Measurements from ENCODE around the gene SLC35F1.
"Not testable (repeated sequence)": the region's sequence is repeated elsewhere in the genome, so short reads cannot be mapped to it uniquely, and the experiment has no call there.

SLC35F1 gene

DNA sequence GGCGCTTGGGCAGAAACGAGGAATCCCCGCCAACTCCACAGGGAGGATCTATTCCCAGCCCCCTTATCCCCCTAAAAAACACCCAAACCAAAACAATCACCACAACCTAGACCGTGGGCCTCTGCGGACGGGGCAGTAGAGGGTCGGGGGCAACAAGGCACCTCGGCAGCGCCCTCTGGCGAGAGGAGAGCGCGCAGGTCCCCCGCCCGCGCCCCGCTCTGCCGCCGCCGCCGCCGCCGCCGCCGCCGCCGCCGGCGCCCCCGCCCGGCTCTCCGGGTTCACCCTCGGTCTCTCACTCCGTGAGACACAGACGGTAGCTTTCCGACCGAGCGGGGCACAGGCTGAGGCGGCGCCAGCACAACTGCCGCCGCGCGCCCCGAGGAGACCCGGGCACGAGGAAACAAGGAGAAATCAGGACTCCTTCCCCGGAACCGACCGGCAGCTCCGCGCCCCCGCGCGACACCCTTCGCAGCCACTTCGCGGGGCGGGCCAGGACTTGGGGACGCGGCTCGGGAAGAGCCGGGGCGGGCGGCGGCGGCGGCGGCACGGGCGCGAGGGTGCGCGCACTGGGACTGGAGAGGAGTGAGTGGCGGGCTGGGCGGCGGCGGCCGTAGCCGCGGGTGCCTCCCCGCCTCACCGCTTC, at the start of gene SLC35F1:
TSS of gene SLC35F1 (plus strand) at position 307 of the 643 bp plus-strand sequence.
- peak; percentile 5 for DNase-seq

DNA sequence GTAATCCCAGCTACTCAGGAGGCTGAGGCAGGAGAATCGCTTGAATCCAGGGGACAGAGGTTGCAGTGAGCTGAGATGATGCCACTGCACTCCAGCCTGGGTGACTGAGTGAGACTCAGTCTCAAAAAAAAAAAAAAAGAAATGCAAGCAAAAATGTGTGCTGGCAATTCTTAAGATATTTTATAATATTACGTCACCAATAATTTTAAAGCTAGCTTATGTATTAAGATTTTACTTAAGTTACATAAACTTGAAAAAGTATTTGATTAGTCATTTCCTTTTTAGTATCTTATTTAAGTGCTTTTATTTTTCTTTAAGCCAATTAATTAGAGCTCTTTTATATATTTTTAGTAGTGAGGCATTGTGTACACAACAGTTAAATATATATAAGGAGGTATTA, 48.5 kb upstream of the SLC35F1 start:
- DNase-seq: not testable (repeated sequence)

DNA sequence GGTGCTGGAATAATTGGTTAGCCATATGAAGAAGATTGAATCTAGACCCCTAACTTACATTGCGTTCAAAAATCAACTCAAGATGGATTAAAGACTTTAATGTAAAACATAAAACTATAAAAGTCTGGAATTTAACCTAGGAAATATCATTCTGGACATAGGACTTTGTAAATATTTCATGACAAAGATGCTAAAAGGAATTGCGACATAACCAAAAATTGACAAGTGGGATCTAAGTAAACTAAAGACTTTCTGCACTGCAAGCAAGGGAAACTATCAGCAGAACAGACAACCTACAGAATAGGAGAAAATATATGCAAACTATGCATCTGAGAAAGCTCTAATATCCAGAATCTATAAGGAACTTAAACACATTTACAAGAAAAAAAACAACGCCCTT, 45.5 kb upstream of the SLC35F1 start:
- DNase-seq: no peak

DNA sequence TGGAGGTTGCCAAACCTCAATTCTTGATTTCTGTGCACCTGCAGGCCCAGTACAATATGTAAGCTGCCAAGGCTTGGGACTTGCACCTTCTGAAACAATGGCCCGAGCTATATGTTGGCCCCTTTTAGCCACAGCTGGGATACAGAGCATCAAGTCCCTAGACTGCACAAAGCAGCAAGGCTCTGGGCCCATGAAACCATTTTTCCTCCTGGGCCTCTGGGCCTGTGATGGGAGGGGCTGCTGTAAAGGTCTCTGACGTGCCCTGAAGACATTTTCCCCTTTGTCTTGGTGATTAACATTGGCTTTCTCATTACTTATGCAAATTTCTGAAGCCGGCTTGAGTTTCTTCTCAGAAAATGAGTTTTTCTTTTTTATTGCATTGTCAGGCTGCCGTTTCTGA, 40.5 kb upstream of the SLC35F1 start:
- DNase-seq: no peak

DNA sequence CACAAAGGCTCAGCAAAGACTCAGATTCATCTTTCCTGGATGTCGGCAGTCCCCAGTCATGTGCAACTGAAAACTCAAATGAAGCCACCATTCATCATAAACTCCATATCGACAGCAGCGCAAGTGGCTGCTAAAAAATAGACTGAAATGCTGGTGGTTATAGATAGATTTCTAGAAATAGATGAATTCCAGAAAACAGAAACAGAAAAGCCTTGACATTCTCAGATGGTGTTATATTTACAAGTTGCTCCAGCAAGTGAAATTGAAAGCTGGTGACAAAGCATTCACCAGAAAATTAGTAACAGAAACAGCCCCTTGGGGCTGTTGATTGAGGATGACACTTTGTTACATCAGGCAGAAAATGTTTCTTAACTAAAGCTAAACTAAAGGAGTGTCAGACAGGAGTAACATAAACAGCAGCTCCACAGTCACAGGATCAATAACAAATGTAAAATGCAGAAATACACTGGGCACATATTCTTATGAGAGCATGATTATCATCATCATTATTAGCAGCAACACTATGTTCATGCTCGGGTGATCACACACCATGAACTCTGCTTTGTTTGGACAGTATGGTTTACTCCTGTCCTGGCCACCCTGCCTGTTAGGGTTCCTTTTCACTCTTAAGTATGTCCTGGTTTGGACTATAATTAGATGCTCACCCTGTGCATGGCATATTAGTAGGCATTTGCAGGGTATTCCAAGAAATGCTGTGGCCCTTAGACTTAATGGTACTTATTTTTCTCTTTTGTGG, 36.4 kb upstream of the SLC35F1 start:
- no peak for DNase-seq

DNA sequence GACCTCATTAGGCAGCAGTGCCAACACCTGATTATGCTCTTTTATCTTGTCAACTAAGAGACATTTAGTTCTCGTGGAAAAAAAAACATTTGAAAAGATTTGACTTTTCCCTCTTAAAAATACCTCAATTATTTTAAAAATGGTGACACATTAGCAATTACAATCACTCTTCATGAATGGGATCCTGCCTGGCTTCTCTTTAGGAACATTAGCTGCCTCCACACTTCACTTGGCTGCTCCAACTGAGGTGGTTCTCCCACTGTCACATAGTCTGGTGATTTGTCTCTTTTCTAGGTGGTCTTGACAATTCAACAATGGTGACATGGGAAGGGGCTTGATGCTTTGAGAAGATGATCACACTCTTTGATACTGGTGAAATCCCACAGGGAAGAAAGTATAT, 26.2 kb upstream of the SLC35F1 start:
- no peak for DNase-seq

DNA sequence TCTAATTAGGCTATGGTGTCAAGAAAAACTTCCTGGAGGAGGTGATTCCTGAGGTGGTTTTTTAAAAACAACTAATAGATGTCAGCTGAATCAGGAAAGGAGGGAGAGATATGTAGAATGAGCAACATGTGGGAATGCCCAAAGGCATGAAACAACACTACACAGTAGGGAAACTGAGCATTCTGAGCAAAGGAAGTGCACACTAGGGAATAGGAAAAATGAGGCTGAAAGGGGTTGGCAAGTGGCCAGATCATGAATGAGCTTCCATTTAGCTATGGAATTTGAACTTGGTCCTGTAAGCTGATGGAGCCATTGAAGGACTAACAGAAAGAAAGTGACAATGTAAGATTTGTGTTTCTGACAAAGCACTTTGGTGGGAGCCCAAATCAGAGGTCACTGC, 16.9 kb upstream of the SLC35F1 start:
- no peak for DNase-seq

DNA sequence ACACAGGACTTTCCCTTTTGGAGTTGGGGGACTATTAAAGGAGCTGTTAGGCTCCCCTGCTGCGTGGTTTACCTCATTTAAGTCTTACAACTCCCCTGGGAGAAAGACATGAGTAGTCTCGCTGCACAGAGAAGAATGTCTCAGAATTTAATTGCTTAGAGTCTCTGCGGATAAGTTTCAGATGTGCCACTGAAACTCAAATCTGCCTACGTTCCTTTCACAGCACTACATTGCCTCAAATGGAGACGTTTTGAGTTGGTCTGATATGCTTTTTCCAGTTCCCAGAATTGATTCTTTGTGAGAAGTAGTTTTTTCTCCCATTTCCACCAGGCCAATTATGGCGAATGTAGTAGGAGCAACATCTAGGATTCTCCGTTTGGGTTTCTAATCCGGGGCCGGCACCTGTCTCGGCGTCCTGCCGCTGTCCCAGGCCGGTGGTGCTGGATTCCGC, 532 bp upstream of the SLC35F1 start:
- DNase-seq: no peak

DNA sequence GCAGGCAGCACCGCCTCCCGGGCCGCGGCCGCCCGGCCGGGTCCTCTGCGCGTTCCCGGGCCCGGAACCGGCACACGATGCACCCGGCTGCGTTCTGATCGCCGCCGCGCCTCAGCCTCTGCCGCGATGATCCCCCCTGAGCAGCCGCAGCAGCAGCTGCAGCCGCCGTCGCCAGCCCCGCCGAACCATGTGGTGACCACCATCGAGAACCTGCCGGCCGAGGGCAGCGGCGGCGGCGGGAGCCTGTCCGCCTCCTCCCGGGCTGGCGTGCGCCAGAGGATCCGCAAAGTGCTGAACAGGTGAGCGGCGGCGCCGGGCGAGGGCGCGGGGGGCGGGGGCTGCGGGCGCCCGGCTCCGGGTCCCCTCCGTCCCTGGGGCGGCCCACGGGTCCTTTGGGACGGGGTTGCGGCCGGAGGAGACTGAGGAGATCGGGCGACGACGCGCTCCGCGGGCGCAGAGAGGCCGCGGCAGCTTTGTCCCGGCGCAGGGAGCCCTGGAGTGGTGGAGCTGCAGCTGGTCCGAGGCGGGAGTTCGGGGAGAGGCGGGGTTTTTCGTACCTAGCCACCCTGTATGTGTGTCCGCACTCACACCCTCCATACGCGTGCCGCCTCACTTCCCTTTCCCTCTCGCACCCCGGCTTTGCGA, 659 bp downstream of the SLC35F1 start:
- no peak for DNase-seq

DNA sequence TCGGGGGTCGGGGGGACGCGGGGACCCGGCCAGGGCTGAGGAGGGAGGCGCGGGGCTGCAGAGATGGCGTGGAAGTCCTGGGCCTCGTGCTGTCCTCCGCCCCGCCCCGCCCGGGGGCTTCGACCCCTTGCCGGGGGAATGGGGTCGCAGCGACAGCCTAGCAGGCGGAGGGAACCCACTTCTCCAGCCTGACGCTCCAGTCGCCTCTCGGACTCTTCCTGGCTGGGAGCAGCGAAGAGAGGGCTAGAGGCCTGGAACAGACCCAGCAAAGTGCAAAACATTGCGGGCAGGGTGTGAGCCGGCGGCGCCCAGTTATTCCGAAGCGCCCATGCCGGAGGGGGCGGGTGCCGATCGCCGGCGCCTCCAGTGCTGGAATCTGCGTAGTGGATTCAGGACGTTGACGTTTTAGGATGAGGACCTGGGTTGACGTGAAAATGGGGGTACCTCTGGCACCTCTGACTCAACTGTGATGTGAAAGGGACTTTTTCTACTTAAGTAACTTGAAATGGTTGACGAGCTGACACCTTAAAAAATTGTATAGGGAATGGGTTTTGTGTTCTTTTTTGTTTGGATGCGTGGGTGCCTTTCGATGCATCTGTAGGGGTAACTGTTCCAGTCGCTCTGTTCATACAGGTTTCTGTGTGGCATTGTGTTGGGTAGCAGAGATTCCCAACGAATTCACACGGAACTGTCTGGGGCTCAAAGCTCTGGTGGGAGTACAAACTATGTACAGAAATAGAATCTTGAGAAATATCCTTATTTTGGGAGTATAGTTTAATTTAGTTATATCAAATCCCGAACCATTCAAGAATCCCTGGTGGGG, 1.4 kb downstream of the SLC35F1 start:
- no peak for DNase-seq

DNA sequence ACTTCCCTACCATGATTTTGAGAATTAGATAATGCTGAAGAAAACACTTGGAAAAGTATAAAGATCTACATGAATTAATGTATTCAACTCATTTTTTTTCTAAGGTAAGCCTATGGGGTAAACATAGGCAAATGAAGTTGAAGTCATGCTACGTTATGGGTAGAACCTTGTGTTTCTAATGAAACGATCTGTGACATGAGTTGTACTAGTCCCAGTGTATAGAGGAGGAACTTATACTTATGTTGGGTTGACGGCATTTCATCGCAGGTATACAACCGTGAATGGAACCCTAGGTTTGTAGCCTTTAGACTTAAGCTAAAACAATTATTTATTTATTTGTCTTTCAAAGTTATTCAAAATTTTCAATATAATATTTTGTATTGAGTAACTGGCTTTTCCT, 2.6 kb downstream of the SLC35F1 start:
- DNase-seq: no peak

DNA sequence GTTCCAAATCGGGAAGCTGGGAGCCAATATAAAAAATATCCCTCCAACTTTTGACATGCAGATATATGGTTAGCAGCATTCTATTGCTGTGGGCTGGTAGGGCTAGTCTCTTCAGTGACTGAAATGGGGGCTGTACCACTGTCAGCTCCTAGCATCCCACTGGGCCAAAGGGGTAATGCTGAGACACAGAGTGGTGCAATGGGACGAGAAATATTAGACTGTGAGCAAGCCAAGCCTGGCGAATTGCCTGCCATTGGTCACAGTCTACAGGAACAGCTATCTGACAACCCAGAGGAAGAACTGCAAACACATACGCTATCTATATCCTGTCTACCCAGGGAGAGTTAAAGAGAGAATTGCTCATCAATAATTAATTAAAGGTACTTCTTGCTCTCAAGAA, 3.5 kb downstream of the SLC35F1 start:
- DNase-seq: no peak

DNA sequence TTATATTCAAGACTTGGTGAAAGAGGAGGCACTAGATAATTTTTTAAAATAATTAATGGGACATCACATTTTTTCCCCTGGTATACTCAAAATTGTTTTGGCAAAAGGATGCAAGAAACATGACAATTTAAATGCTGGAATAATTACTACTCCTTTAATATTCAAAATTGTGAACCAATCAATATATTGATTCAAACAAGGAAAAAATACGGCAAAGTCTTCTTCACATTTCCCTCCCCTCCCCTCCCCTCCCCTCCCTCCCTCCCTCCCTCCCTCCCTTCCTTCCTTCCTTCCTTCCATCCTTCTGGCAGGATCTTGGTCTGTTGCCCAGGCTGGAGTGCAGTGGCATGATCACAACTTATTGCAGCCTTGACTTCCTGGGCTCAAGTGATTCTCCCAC, 4.1 kb downstream of the SLC35F1 start:
- DNase-seq: no peak

DNA sequence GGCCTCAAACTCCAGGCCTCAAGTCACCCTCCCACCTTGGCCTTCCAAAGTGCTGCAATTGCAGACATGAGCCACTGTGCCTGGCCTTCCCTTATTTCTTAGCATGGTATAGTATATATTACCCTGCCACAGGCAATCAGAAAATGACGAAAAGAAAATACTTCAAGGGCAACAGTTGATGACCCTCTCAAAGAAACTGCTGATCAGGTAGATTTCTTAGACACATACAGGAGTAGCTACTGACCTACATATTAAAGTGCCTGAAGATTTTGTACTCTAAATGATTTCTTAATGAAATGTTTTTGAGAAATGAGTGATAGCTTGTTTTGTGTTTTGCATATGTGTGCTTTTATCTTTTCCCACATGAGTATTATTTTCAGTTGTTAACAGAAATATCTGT, 4.6 kb downstream of the SLC35F1 start:
- DNase-seq: no peak

DNA sequence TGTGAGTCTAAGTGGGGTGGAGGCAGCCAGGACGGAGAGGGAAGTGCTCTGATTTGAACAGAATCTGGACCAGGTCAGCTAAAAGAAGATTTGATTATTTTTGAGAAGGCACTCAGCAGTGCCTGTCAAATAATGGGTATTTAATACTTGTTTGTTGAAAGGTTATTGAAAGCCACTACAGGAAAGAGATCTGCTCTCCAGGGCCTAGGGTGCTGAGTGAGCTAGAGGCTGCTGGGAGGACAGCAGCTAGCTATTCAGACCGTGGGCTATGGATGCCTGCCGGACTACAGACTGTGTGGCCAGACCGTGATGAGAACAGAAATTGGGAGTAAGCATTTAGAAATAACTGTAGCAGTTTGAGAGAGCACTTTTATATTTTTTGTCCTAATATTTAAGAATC, 8.8 kb downstream of the SLC35F1 start:
- DNase-seq: no peak

DNA sequence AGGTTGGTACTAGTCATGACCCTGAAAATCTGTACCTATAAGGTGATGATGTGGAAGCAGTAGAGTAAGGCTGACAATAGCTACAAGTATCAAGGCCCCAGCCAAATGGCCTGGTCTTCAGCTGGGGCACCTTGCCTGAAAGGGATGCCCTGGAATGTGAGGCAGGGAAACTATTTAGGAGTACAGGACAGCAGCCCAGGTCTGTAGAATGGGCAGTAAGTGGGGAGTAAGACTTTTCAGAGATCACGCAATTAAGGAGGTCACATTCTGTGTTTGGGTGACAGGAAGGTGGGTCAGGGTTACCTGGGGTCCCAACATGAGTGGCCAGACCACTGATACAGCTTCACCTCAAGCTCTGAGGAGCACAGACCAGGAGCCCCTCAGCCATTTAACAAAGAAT, 9.4 kb downstream of the SLC35F1 start:
- DNase-seq: no peak

DNA sequence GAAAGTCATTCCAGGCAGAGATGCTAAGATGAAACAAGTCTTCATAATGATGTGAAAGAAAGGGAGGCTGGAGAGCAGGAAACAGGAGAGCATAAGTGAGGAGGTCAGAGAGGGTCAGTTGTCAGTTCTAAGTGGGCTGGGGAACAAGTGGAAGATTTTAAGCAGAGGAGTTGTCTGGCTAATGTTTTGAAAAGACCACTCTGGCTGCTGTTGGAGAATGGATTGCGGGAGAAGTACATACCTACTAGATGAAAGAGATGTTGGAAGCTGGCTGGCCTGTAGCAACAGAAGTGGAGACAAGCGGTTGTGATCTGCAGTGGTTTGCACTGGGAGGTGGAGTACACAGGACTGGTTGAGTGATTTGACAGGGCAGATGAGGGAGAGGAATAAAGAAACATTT, 10.1 kb downstream of the SLC35F1 start:
- DNase-seq: no peak

DNA sequence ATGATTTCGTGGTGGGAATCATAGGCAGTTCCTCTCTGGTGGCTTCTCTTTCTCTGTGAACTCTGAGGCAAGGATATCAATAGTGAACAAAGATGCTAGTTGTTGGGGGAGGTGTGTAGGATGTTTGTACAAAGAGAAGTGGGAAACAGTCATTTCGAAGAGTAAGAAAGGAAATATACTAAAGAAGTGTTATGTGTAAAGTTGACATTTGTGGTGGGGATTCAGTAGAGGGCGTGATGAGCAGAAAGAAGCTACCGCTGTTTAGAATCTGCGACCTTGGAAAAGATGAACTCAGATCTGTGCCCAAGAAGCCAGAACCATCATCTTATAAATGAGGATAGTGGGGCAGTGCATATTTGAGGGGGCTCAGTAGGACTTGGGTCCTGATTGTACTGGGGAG, 11.4 kb downstream of the SLC35F1 start:
- no peak for DNase-seq

DNA sequence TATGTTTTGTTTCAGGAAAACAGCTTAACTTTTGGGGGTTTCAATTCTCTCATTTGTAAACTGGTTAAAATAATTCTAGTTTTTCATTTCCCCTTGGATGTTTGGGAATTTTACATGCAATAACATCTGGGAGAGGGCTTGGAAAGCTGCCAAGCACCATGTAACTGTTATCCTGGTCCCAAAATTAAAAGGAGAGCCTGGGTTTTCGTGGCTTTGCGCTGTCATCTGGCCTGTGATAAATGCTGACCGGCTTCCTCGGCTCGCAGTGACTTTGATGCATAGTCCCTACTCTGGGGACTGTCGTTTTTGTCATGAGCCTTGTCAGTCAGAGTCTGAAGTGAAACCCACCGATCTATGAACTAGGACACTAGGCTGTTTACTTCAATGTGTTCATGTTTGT, 12.2 kb downstream of the SLC35F1 start:
- no peak for DNase-seq

DNA sequence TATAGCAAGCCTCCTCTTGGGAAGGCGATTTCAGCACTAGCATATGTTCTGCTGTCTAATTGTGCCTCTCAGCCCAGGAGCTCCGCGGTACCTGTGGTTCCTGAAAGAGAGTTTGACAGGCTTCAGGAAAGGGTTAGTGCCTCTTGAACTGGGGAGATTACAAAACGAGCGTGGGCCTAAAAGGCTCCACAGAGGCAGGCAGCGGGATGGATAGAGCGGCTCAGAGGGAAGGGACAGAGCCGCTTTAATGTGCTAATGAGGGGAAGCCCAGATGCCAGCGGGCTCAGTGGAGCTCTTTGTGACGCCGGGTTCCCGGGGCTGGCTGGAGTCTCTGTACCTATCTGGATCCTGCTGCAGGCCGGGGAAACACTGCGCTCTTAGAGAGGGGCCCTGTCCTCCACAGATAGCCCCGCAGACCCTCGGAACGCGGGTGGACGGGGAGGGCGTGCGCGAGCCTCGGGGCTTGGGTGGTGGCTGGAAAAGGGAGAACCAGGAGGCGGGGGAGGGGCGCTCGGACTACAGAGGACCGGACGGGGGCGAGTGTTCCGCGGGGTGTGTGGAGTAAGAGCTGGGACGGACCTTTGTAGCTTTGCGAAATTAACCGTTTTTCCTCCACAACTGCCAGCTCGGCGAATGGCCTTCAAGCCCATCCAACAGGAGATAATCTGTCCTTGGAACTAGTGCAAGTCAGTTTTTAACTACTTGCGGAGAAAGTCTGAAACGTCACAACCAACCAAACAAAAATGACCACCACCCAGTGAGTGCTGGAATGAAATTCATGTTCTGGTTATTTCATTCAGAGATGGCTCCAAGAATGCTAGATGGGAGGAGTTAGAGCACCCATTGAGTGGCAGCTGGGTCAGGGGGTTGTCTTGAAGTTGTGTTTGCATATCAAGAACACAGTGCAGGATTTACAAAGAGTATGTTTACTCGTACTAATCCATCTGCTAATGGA, 13.0 kb downstream of the SLC35F1 start:
- DNase-seq: no peak

DNA sequence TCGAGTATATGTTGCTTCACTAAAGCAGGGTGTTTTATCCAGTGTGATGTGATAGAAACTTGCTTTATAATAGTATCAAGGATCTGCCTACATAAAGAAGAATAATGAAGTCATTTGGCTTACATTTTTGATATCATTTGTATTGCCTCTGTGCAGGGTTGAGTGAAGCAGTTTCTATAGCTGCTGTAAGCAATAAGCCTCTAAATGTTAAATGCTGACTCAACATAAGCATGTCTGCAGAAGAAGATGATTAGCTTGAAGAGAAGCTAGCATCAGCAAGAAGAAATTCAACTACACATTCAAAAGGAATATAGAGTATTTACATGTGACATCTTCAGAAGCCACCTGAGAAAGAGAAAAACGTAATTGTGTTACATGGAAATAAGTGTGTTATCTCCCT, 17.6 kb downstream of the SLC35F1 start:
- DNase-seq: no peak

DNA sequence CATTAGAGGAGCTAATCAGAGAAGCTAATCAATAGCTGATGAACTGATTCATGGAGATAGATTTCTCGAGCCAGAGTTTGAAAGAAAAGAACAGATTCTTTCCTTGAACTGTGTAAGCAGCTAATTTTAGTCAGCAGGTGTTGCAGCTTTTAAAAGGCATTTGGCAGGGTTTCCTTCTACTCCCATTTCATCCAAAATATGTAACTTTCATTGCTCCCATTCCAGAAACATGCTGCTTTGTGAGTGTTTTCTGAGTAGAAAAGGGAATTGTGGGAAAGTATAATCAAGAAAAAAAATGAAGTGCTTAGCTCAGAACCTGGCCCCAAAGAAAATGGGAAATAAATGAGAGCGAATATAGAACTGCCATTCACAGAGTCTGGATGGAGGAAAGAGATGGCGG, 20.8 kb downstream of the SLC35F1 start:
- no peak for DNase-seq
